Fibroblast of lung (primary cell): Measurements from ENCODE around the gene B9D1.

Experiments
- CTCF ChIP-seq, 2 donors: IDR thresholded peaks in 1 of 2; conservative IDR thresholded peaks in 1 of 2; 1 replicate in 1 of 2; 2 replicates in 1 of 2; pipeline ENCODE4 v1.5.1; 2011 to 2012; ENCODE audit warnings: low read length in 2 of 2, control low read depth in 1 of 2, inconsistent platforms in 1 of 2, low read depth in 1 of 2, mild to moderate bottlenecking in 1 of 2
- EZH2 ChIP-seq: IDR thresholded peaks from 2 replicates; pipeline ENCODE4 v1.5.1; 2012; ENCODE audit warnings: low read length, control low read depth, mild to moderate bottlenecking; ENCODE audit errors: missing control alignments

DNA sequence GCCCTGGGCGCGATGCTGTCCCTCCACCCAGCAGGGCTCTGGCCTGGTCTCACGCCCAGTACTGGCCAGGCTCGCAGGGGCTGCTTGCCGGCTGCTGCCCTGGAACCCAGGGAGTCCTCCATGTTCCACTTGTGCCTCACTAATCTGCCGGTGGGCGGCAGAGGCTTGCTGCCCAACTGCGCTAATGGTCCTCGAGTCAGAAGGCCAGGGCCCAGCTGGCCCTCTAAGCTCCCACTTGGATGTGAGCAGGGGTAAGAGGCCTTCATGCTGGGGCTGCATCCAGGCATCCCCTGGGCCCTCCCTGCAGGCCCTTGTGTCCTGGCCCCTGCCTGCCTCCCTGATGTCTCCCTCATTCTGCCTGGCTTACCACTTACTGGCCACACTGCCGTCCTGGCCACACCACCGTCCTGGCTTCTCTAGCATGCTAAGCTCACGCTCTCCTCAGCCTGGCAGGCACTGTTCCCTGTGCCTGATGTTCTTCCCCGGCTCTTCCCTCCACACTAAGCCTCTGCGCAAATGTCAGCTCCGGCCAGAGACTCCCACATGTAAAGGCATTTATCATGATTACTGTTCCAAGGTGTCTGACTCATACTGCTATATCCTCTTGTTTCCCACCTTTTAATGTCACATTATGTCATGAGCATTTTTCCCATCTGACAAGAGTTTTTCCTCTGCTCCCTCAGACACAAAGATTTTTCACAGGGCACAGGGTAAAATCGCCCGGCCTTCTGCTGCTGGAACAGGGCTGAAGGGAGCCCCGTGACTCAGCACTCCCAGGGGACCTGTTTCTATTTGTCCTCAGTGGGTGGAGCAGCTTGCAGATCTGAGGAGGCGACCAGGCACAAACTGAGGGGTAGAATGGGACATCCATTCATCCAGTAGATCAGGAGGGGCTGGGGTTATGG, 15.9 kb downstream of the B9D1 start:
- TF ChIP-seq CTCF (conservative IDR thresholded peaks at IDR 0.05 in 1 of 2, IDR thresholded peaks at IDR 0.05 in 1 of 2; ENCODE audit: low read depth in 1 of 2, low read length in 2 of 2): no peak
- no peak for TF ChIP-seq EZH2
